Left ventricle myocardium inferior (tissue), 1 donor: ENCODE results near the gene SLC9B1. TPM values are rescaled to one million over a fixed set of nuclear protein-coding genes. Genes with fewer than 3 reads are reported as not detected.
A peak's percentile ranks its signal among the peaks of the same experiment; 100 is the strongest.
"Not testable (repeated sequence)": the region's sequence is repeated elsewhere in the genome, so short reads cannot be mapped to it uniquely, and the experiment has no call there.

Source experiments
- DNase-seq: peaks from one replicate; pipeline ENCODE4 v3.0.0-alpha.2; 2020
- H3K27ac ChIP-seq: fragments of 200-600 bp; replicated peaks from 2 replicates; pipeline ENCODE4 v1.8.0; 2021
- H3K27me3 ChIP-seq: fragments of 200-600 bp; 2 replicates; pipeline ENCODE4 v1.8.0; 2021; ENCODE audit warnings: low read depth
- H3K36me3 ChIP-seq: fragments of 200-600 bp; 2 replicates; pipeline ENCODE4 v1.8.0; 2021
- H3K4me1 ChIP-seq: fragments of 200-600 bp; 2 replicates; pipeline ENCODE4 v1.8.0; 2021
- H3K4me3 ChIP-seq: fragments of 200-600 bp; 2 replicates; pipeline ENCODE4 v1.8.0; 2021; ENCODE audit warnings: mild to moderate bottlenecking, moderate library complexity
- H3K9me3 ChIP-seq: fragments of 200-600 bp; replicated peaks from 2 replicates; pipeline ENCODE4 v1.8.0; 2021
- intact Hi-C: fragments of 100-400 bp; cut with micrococcal nuclease; formaldehyde crosslinking; loops from one replicate; pipeline ENCODE4 v1.11.0; 2022
- total RNA-seq: library from RNA; stranded (reverse); fragmentation: NEBNext Ultra II Directional; extraction: Animal tissue kit (Norgen Biotek cat#: 25700); gene quantifications from one replicate; pipeline ENCODE4 v1.2.1, GENCODE V29; 2021
- TF ChIP-seq, protein P1 (sequence below): fragments of 200-600 bp; IDR thresholded peaks from 2 replicates; pipeline ENCODE4 v1.8.0; 2021; ENCODE audit warnings: antibody characterized with exemption, mild to moderate bottlenecking, borderline replicate concordance
- donor health status: DM: no; HTN: yes; CAD: no; lungs with severe emphysema.

The SLC9B1 gene
- total RNA-seq, 1 donor from 2014 or later, result 0.55 TPM

GRCh38 chr4:103008875-103009729 lies 10.4 kb downstream of the SLC9B1 start:
- no peak for DNase-seq
- no peaks in the 10 kb centered on the region for H3K27me3 ChIP-seq
- intact Hi-C loops, result loop anchor here (5.0 kb wide), 3 partner anchors 117 to 557 kb away; no protein-coding TSS in a partner anchor
- H3K27ac ChIP-seq, result no peak overlapping the region
- TF ChIP-seq, protein P1, sequence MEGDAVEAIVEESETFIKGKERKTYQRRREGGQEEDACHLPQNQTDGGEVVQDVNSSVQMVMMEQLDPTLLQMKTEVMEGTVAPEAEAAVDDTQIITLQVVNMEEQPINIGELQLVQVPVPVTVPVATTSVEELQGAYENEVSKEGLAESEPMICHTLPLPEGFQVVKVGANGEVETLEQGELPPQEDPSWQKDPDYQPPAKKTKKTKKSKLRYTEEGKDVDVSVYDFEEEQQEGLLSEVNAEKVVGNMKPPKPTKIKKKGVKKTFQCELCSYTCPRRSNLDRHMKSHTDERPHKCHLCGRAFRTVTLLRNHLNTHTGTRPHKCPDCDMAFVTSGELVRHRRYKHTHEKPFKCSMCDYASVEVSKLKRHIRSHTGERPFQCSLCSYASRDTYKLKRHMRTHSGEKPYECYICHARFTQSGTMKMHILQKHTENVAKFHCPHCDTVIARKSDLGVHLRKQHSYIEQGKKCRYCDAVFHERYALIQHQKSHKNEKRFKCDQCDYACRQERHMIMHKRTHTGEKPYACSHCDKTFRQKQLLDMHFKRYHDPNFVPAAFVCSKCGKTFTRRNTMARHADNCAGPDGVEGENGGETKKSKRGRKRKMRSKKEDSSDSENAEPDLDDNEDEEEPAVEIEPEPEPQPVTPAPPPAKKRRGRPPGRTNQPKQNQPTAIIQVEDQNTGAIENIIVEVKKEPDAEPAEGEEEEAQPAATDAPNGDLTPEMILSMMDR, result peak; percentile 89
- no peaks in the 10 kb centered on the region for H3K9me3 ChIP-seq
- H3K4me3 ChIP-seq, result no peak overlapping the region
- peaks cover 15% of the 10 kb centered on the region for H3K4me1 ChIP-seq
- no peaks in the 10 kb centered on the region for H3K36me3 ChIP-seq

- TF ChIP-seq, protein P1, result no peak
- no peaks in the 10 kb centered on the region for H3K27me3 ChIP-seq
- intact Hi-C loops, result no loop called here
- H3K36me3 ChIP-seq, result no peaks in the 10 kb centered on the region
- no peak for DNase-seq
- no peaks in the 10 kb centered on the region for H3K4me1 ChIP-seq
- no peaks in the 10 kb centered on the region for H3K9me3 ChIP-seq
- no peak overlapping the region for H3K27ac ChIP-seq
- H3K4me3 ChIP-seq, result no peak overlapping the region
Observed at GRCh38 chr4:103002551-103002950, 17.0 kb downstream of the SLC9B1 start.

- DNase-seq, result no peak
- TF ChIP-seq, protein P1, result no peak
- H3K4me3 ChIP-seq, result no peak overlapping the region
- H3K27me3 ChIP-seq, result no peaks in the 10 kb centered on the region
- intact Hi-C loops, result no loop called here
- no peaks in the 10 kb centered on the region for H3K36me3 ChIP-seq
- no peaks in the 10 kb centered on the region for H3K4me1 ChIP-seq
- no peaks in the 10 kb centered on the region for H3K9me3 ChIP-seq
- H3K27ac ChIP-seq, result no peak overlapping the region
Observed at GRCh38 chr4:102994803-102995202, 24.7 kb downstream of the SLC9B1 start.

GRCh38 chr4:102993985-102994384 lies 25.5 kb downstream of the SLC9B1 start:
- intact Hi-C loops, H3K36me3 ChIP-seq, H3K9me3 ChIP-seq, H3K27me3 ChIP-seq, H3K4me1 ChIP-seq, DNase-seq, H3K4me3 ChIP-seq, H3K27ac ChIP-seq: not testable (repeated sequence)

GRCh38 chr4:102988429-102989020 lies 31.0 kb downstream of the SLC9B1 start:
- H3K36me3 ChIP-seq, result no peaks in the 10 kb centered on the region
- intact Hi-C loops, result no loop called here
- H3K4me3 ChIP-seq, result no peak overlapping the region
- DNase-seq, result no peak
- no peaks in the 10 kb centered on the region for H3K4me1 ChIP-seq
- TF ChIP-seq, protein P1, result no peak
- no peak overlapping the region for H3K27ac ChIP-seq
- no peaks in the 10 kb centered on the region for H3K9me3 ChIP-seq
- no peaks in the 10 kb centered on the region for H3K27me3 ChIP-seq

- H3K36me3 ChIP-seq, result no peaks in the 10 kb centered on the region
- H3K4me3 ChIP-seq, result no peak overlapping the region
- DNase-seq, result no peak
- no peak overlapping the region for H3K27ac ChIP-seq
- no peaks in the 10 kb centered on the region for H3K27me3 ChIP-seq
- TF ChIP-seq, protein P1, result no peak
- intact Hi-C loops, result no loop called here
- H3K4me1 ChIP-seq, result no peaks in the 10 kb centered on the region
- H3K9me3 ChIP-seq, result peaks cover 17% of the 10 kb centered on the region
Observed at GRCh38 chr4:102981005-102981404, 38.5 kb downstream of the SLC9B1 start.

DNA sequence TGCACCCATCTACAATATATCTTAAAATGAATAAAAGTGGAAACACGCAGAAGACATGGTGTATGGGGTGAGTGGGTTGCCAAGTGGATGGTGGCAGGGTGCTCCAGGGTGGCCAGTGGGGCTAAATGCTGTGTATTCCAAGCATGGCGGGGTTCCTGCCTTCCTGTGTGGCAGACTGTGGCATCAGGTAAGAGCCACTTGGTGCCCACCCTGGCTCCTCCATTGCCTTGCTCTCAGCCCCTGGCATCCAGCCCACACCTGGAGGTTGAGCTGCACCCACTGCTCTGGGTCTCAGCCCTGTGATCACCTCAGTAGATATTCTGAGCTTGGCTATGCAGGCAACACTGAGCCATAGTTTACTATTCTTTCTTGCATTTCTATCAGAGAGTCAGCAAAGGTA lies 57.7 kb downstream of the SLC9B1 start:
- intact Hi-C loops, result not testable (repeated sequence)

More for the DNA sequence above, 57.7 kb downstream of the SLC9B1 start:
- H3K36me3 ChIP-seq, H3K27me3 ChIP-seq, H3K4me3 ChIP-seq, DNase-seq, H3K27ac ChIP-seq, H3K9me3 ChIP-seq, H3K4me1 ChIP-seq: not testable (repeated sequence)
